ENCODE data around the gene FAM162A. TPM values are rescaled to one million over a fixed set of nuclear protein-coding genes. Genes with fewer than 3 reads are reported as not detected.

Gene FAM162A
- total RNA-seq, 2 donors from 2014 or later: 167 to 310 TPM

DNA sequence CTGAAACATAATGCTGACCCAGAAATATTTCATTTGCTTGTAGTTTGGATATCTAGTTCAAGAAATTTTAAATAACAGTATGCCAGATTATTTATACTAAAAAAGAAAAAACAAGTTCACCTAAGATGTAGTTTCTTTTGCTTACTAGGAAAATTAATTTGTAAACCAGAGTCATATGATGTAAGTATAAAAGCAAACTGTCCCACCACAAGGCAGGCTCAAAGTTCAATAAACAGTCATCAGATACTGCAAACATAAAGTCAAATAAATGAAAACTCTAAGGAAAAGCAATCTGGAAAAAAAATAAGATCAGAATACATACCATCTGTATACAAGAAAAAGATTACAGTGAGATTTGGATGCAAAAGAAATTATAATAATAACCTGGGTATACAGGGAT, 72.1 kb downstream of the FAM162A start:
- intact Hi-C loops (cut with DNase I): loop anchor here (10.0 kb wide), 1 partner anchor 229 kb away; the partner anchor contains the start of gene PARP14
- H3K9ac ChIP-seq (ENCODE audit: low read depth in 2 of 2, low read length in 2 of 2): no peak overlapping the region
- no peak overlapping the region for H3K27ac ChIP-seq
- TF ChIP-seq, protein P1, sequence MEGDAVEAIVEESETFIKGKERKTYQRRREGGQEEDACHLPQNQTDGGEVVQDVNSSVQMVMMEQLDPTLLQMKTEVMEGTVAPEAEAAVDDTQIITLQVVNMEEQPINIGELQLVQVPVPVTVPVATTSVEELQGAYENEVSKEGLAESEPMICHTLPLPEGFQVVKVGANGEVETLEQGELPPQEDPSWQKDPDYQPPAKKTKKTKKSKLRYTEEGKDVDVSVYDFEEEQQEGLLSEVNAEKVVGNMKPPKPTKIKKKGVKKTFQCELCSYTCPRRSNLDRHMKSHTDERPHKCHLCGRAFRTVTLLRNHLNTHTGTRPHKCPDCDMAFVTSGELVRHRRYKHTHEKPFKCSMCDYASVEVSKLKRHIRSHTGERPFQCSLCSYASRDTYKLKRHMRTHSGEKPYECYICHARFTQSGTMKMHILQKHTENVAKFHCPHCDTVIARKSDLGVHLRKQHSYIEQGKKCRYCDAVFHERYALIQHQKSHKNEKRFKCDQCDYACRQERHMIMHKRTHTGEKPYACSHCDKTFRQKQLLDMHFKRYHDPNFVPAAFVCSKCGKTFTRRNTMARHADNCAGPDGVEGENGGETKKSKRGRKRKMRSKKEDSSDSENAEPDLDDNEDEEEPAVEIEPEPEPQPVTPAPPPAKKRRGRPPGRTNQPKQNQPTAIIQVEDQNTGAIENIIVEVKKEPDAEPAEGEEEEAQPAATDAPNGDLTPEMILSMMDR (IDR thresholded peaks at IDR 0.05): no peak
- no peaks in the 10 kb centered on the region for H3K4me1 ChIP-seq
- H3K27me3 ChIP-seq: no peaks in the 10 kb centered on the region
- no peaks in the 10 kb centered on the region for H3K9me3 ChIP-seq
- DNase-seq: no peak
- no peak overlapping the region for H3K4me3 ChIP-seq
- H3K36me3 ChIP-seq: no peaks in the 10 kb centered on the region

DNA sequence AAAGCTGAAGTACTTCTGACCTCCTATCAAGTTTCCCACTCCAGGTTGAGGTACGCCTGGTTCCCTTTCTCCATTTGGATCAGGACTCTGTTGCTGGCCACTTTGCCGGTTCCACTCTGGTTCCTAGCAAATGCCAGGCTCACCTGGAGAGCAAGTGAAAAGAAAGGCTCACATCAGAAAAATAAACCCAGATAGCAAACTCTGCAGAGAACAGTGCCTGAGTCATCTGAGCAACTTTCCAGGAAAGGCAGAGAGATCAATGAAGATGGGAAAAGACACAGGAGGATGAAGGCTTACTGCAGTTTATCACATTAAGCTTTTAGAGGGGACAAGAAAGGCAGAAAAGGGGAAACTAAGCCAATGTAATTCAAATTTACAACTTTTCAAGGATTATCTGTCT, 73.7 kb downstream of the FAM162A start:
- TF ChIP-seq, protein P1 (IDR thresholded peaks at IDR 0.05): no peak
- Histone ChIP-seq H3K9me3 (no peaks in the 10 kb centered on the region), H3K27me3 (no peaks in the 10 kb centered on the region), H3K4me1 (no peaks in the 10 kb centered on the region), H3K36me3 (no peaks in the 10 kb centered on the region), H3K4me3 (no peak overlapping the region), H3K27ac (no peak overlapping the region), H3K9ac (ENCODE audit: low read depth in 2 of 2, low read length in 2 of 2) (no peak overlapping the region)
- intact Hi-C loops (cut with DNase I): loop anchor here (10.0 kb wide), 1 partner anchor 227 kb away; the partner anchor contains the start of gene PARP14
- DNase-seq: no peak

DNA sequence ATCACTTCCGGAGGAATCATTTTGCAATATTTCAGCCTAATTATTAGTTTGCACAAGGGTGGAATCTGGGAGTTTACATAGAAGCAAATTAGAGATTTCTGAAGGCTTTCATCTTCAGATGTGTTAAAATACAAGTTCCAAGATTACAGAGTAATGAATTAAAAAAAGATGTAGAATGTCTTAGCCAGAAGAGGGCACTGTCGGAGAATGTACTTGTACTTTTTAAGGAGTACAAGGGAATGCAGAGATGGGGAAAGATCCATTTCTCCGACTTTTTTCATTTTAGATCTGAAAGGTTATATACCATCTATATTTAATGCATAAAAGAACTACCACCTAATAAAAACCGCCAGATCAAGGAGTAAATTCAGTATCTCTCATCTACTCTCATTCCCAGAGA, 75.0 kb downstream of the FAM162A start:
- Histone ChIP-seq H3K4me3 (no peak overlapping the region), H3K27me3 (no peaks in the 10 kb centered on the region), H3K27ac (no peak overlapping the region), H3K36me3 (no peaks in the 10 kb centered on the region), H3K4me1 (no peaks in the 10 kb centered on the region), H3K9me3 (no peaks in the 10 kb centered on the region), H3K9ac (ENCODE audit: low read depth in 2 of 2, low read length in 2 of 2) (no peak overlapping the region)
- no peak for DNase-seq
- intact Hi-C loops (cut with DNase I): loop anchor here (10.0 kb wide), 1 partner anchor 226 kb away; the partner anchor contains the start of gene PARP14
- TF ChIP-seq, protein P1 (IDR thresholded peaks at IDR 0.05): no peak

DNA sequence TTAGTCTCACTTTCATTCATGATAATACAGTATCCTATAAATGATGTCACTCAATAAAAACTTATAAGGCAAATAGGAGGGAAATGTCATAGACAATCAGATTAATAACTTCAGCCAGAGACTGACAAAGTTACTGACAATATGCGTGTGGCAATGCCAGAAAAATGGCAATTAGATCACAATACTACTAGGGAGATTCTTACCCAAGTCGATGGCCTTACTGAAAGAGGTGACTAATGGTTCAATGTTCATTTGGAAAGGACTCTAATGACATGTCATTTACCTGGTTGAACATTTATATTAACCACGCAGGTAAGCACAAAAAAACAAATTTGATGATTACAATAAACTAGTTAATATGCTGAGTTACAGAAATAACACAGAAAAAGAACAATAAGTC, 77.8 kb downstream of the FAM162A start:
- no peak overlapping the region for H3K9ac ChIP-seq (ENCODE audit: low read depth in 2 of 2, low read length in 2 of 2)
- TF ChIP-seq, protein P1 (IDR thresholded peaks at IDR 0.05): no peak
- DNase-seq: no peak
- no peaks in the 10 kb centered on the region for H3K27me3 ChIP-seq
- intact Hi-C loops (cut with DNase I): no loop called here
- H3K9me3 ChIP-seq: no peaks in the 10 kb centered on the region
- H3K4me1 ChIP-seq: no peaks in the 10 kb centered on the region
- H3K36me3 ChIP-seq: no peaks in the 10 kb centered on the region
- no peak overlapping the region for H3K27ac ChIP-seq
- no peak overlapping the region for H3K4me3 ChIP-seq

Other genes starting within 250 kb of the FAM162A start
- under 1 TPM; 0.16 to 0.22 TPM for gene CASR, start 200.5 kb upstream of the FAM162A start, total RNA-seq
- gene CSTA, start 58.9 kb upstream of the FAM162A start, total RNA-seq: 1 to 10 TPM in 1 of 2 donors, not detected in 1; 1.2 TPM
- 10 to 100 TPM; 44.5 to 66.6 TPM for gene MIX23, start 951 bp upstream of the FAM162A start, total RNA-seq
- 1 to 10 TPM; 1.9 to 3.6 TPM for gene WDR5B, start 31.9 kb downstream of the FAM162A start, total RNA-seq
- gene KPNA1, start 130.8 kb downstream of the FAM162A start, total RNA-seq: 10 to 100 TPM; 47.4 to 60.4 TPM
- gene PARP9, start 180.1 kb downstream of the FAM162A start, total RNA-seq: 10 to 100 TPM; 20.2 to 28.0 TPM
- 10 to 100 TPM; 44.0 to 46.4 TPM for gene DTX3L, start 180.2 kb downstream of the FAM162A start, total RNA-seq
- gene PARP15, start 193.5 kb downstream of the FAM162A start, total RNA-seq: 1 to 10 TPM in 1 of 2 donors, under 1 TPM in 1; 0.74 to 1.1 TPM

Data from colonic mucosa (tissue), 4 donors.